ENCODE measurements around the gene SSBP3.
"Not testable (repeated sequence)": the region's sequence is repeated elsewhere in the genome, so short reads cannot be mapped to it uniquely, and the experiment has no call there.

The SSBP3 gene

DNA sequence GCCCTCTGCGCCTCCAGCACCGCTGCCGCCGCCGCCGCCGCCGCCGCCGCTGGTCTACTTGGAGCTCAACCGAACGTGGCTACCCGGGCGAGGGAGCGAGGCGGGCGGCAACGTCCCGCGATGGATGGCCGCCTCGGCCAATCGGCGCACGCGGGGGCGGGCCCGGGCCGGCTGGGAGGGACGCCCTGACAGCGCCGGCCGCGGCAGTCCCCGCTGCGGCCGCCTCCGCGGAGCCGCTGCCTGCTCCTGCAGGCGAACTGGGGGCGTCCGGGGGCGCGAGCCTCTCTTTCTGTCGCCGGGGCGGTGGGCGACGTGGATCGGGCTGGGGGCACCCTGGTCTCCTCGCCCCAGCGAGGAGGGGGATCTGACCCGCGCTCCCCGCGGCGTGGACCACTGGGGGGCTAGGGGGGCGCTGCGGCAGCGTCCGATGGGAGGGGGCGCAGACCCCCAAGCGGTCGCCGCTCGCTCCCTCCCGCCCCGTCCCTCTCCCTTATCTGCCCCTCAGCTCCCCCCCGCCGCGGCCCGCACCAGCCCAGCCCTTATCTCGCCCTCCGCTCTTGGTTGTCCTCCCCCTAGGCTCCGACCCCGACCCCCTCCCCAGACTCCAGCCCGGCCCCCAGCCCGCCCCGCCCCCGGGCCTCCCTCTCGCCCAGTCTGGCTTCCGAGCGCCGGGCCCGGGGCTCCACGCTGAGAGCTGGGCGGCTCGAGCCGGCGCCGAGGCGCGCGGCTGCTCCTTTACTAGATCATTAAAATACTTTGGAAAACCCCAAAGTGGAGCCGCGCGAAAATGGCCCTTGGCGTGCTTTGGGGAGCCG lies at the start of gene SSBP3:
Gene SSBP3, minus strand, starts transcription at position 56 of the 815 bp plus-strand sequence.
- peak; percentile 100 for DNase-seq (ENCODE audit: low spot score)

GRCh38 chr1:54453509-54453908 lies 47.3 kb upstream of the SSBP3 start:
- no peak for DNase-seq (ENCODE audit: low spot score)

DNA sequence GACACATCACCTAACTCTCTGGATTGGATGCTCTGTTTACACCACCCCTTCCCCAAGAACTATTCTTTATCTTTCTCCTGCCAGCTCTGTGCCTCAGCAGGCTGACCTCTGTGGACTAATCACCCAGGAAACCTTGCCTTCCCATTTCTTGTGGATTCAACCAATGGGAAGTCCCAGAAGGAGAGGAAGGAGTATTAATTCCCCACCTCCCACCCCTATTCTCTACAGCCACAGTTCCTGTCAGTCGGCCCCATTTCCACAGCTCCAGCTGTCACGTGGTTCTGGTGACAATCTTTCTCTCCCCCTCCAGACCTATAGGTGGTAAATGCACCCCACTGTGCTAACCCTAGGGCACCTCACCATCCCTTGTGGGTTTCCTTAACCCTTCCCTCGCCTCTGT lies 46.8 kb upstream of the SSBP3 start:
- no peak for DNase-seq (ENCODE audit: low spot score)

GRCh38 chr1:54449431-54449830 lies 43.2 kb upstream of the SSBP3 start:
- DNase-seq (ENCODE audit: low spot score): not testable (repeated sequence)

- not testable (repeated sequence) for DNase-seq (ENCODE audit: low spot score)
These were observed 42.6 kb upstream of the SSBP3 start for GRCh38 chr1:54448801-54449200.

GRCh38 chr1:54447081-54447480 lies 40.9 kb upstream of the SSBP3 start:
- not testable (repeated sequence) for DNase-seq (ENCODE audit: low spot score)

GRCh38 chr1:54442185-54442584 lies 36.0 kb upstream of the SSBP3 start:
- no peak for DNase-seq (ENCODE audit: low spot score)

DNA sequence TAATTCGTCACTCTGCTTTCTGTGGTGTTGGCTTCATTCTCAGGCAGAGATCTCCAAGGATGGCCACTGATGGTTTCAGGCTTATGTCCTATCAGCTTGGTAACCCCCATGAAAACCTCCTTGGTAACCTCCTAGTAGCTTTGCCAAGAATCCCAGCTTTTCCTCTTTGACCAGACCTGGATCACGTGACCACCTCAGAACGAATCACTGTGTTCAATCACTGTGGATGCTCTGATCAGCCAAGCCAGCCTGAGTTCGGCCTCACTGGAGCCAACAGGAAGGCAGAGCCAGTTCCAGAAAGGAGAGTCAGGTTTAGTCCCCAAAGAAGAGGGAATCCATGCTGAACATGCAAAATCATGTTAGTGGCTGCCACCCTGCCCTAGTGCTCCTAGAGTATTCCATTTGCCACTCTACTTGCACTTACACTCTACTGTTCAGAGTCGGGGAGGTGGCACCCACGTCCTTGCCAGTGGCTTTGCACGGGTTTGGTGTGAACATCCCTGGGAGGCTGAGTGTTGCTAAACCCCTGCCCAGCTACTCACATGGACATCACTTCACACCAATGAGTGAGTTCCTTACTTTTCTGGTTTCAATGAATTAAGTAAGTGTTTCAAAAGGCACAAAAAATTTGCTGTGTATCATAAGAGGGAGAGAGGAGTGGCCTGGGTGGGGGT lies 33.5 kb upstream of the SSBP3 start:
- DNase-seq (ENCODE audit: low spot score): no peak

- no peak for DNase-seq (ENCODE audit: low spot score)
These were observed 31.6 kb upstream of the SSBP3 start for GRCh38 chr1:54437783-54438182.

DNA sequence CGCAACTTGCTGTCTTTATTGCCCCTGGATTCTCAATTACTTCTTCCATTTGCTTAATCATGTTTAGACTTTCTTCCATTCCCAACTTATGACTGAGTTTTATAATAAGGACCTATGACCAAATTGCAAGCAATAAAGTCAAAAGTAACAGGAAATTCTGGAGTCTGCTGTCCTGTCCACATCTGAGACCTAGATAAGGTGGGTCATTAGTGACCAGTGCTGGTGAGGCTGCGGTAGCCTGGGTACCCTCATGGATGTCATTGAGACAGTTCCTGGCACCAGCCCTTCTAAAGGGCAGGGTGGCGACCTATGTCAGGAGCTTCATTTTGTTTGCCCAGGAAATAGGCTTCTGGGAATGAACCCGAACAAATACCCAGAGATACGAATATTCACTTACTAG lies 30.6 kb upstream of the SSBP3 start:
- DNase-seq (ENCODE audit: low spot score): no peak

- DNase-seq (ENCODE audit: low spot score): no peak
These were observed 23.6 kb upstream of the SSBP3 start for GRCh38 chr1:54429838-54430237.

DNA sequence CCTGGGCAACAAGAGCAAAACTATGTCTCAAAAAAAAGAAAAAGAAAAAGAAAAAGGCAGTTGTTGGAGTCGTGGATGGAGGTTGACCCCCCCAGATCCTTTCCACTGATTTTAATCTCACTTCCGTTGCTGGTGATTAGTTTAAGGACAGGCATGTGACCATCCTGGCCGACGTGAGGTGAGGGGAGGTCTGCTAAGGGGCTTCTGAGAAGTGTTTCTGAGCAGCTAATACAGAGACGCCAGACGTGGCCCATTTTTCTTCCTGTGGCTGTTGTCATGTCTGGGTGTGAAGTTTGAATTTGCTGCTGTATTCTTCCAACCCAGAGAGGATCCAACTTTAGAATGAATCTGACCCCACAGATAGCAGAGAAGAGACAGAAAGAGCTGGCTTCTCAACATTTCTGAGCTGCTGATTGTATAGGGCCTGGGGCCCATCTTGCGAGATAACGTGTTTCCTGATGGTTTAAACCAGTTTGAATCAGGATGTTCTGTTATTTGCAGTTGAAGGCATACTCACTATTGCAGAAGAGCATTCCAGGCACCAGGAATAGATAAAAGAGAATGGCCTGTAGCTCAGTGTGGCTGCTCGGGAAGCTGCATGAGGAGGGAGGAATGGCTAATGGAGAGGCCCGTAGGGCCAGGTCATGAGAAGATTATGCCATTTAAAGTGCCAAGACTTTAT lies 22.8 kb upstream of the SSBP3 start:
- no peak for DNase-seq (ENCODE audit: low spot score)

GRCh38 chr1:54425152-54425584 lies 19.0 kb upstream of the SSBP3 start:
- DNase-seq (ENCODE audit: low spot score): no peak

DNA sequence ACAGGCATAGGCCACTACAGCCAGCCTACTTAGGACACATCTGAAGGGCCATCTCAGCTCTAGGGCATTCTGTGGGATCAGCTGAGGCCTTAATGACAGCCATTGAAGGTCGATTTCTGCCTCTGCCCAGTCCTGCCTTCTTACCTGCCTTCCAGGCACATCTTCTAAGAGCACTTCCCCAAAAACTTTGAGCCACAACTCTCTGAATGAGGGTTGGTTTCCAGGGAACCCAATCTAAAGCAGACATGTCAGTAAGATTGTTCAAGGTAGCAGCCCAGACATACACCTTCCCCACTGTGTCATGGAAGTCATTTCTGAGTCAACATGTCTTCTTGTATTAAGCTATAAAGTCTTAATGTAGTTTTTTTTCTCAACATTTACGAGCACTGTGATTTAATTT lies 18.2 kb upstream of the SSBP3 start:
- no peak for DNase-seq (ENCODE audit: low spot score)

GRCh38 chr1:54421101-54421504 lies 14.9 kb upstream of the SSBP3 start:
- no peak for DNase-seq (ENCODE audit: low spot score)

- not testable (repeated sequence) for DNase-seq (ENCODE audit: low spot score)
These were observed 12.4 kb upstream of the SSBP3 start for GRCh38 chr1:54418598-54418997.

DNA sequence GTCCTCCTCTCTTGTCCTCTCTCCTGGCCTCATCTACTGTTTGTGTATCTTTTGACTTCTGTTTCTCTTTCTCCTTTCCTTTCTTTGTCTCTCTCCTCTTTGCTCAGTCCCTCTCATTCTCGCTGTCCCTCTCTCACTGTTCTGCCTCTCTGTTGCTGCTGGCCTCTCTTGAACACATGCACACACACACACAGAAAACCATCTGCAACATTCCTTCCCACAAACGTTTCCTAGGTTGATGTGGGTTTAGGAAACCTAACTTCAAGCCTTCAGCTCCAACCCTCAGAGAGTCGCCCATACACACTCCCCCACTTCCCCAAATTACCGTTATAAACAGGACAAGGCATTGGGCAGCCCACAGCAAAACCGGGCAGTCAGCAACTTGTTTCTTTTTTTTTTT lies 10.9 kb upstream of the SSBP3 start:
- no peak for DNase-seq (ENCODE audit: low spot score)

GRCh38 chr1:54416435-54416834 lies 10.2 kb upstream of the SSBP3 start:
- no peak for DNase-seq (ENCODE audit: low spot score)

GRCh38 chr1:54415991-54416390 lies 9.8 kb upstream of the SSBP3 start:
- no peak for DNase-seq (ENCODE audit: low spot score)

- DNase-seq (ENCODE audit: low spot score): no peak
These were observed 9.3 kb upstream of the SSBP3 start for GRCh38 chr1:54415533-54415932.

DNA sequence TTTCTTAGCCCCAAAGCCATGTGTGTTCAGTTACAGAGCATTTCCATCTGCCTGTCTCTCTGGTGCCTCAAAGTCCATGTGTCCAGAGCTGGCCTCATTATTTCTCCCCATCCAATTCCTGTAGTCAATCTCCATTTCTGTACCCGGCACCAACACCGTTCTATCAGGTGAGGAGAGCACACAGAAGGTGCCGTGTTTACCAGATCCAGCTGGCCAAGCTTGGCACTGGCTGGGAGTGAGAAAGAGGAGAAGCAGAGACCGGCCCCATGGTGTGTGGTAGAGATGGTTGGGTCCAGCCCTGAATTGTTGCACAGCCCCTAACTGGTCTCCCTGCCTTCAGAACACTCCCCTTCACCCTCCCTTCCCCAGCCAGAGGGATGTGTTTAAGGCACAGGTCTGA lies 7.5 kb upstream of the SSBP3 start:
- DNase-seq (ENCODE audit: low spot score): no peak

DNA sequence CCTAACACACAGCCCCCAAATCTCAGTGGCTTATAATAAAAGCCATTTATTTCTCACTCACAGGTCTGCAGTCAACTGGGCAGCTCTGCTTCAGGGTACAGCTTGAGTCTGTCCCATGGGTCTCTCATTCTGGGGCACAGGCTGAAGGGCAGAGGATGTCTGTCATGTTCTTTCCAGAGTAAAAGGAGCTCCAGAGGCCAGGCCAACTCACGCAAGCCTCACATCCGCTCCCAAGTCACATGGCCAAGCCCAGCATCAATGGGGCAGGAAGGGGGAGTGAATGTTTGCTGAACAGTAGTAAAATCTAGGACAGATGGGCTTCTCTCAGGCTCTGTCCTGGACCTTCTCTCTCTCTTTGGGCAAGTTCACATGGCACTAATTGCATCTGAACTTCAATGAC lies 7.1 kb upstream of the SSBP3 start:
- peak; percentile 69 for DNase-seq (ENCODE audit: low spot score)

- no peak for DNase-seq (ENCODE audit: low spot score)
These were observed 4.2 kb upstream of the SSBP3 start for GRCh38 chr1:54410359-54410758.
